ENCODE measurements around the gene SPATA1.

GRCh38 chr1:84573481-84573966 lies 67.3 kb downstream of the SPATA1 start:
- TF ChIP-seq CTCF (IDR thresholded peaks at IDR 0.05), result no peak
- TF ChIP-seq POLR2A (IDR thresholded peaks at IDR 0.05), result no peak
